ENCODE results near the gene RAVER1. TPM values are rescaled to one million over a fixed set of nuclear protein-coding genes. Genes with fewer than 3 reads are reported as not detected.

The RAVER1 gene
- total and polyA plus RNA-seq, 7 donors, result 8.4 to 37.0 (median 14.8) TPM

DNA sequence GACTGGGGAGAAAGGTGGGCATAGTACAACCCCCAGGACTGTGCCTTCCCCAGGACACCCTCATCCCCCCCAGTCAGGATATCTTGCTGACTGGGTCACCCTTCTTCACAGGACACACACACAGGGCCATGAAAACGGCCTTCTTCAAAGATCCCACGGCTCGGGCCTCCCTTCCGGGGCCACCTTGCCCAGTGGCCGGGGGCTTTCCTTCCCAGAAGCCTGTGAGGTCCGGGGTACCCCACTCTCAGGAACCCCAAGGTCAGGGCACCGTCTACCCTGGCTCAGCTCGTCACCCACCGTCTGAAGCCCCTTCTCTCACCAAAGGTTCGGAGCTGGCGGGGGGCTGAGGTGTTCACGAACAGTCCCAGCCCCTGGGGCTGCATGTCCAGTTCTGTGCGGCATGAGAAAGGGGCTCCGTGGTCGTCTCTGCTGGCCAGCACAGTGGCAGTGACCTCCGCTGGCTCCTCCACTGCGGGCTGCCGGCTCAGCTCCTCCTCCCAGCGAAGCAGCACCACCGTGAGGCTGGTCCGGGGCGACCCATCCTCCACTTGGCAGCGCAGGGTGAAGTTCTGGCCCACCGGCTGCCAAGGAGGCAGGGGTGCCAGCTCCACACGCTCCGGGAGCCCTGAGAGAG, 2.1 kb upstream of the RAVER1 start:
- intact Hi-C loops (cut with DNase I), result loop anchor here (10.0 kb wide), 1 partner anchor 141 kb away; the partner anchor contains the start of gene DNMT1
- Histone ChIP-seq H3K4me3 (peak overlapping the region in 3 of 4 donors; percentile 59 to 76 (median 70)), H3K4me1 (peaks cover 0 to 33% (median 27%) of the 10 kb centered on the region in 4 donors), H3K27ac (peak overlapping the region; percentile 56 to 91 (median 88)), H3K36me3 (peaks cover 0 to 3% (median 1%) of the 10 kb centered on the region in 4 donors), H3K27me3 (no peaks in the 10 kb centered on the region), H3K9me3 (no peaks in the 10 kb centered on the region)
- no peak for DNase-seq
- WGBS, 2 donors, result 68 to 82% methylated on average over 26 of the region's 26 CpGs
- TF ChIP-seq CTCF (IDR thresholded peaks at IDR 0.05) (no peak), POLR2A (IDR thresholded peaks at IDR 0.05) (no peak), POLR2AphosphoS5 (IDR thresholded peaks at IDR 0.05) (no peak), EP300 (IDR thresholded peaks at IDR 0.05) (no peak)

DNA sequence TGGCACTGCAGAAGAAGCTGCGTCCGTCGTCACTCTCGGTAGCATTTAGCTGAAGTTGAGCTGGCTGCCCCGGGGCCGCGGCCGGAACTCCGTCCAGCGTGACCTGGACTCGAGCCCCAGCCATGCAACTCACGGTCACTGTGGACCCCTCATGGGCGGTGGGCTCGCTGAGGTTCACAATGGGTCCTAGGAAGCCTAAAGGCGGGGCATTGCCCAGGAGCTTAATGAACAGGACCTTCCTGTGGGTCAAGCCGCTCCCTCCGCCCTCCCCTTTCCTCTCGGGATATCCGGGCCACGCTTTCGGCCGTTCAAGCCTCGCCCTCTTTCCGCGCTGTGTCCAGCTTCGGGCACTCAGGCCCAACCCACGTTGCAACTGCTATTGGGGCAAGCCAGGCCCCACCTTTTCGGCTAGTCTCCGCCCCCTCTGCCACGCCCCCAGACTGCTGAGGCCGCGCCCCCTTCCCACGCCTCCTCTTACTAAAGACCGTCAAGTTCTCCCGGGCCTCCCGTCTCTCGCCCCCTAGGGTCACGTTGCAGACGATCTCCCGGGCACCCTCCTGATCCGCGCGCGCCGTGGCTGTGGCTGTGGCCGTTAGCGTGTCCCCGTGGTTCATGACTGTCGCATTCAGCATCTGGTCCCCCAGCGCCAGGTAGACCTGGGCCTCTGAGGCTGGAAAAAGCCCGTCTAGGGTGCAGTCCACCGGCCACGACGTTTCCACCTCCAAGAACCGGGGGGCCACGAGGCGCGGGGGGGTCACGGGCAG, 1.4 kb upstream of the RAVER1 start:
- DNase-seq, result peak; percentile 98
- TF ChIP-seq POLR2AphosphoS5 (IDR thresholded peaks at IDR 0.05), result peak; percentile 50 to 88 (median 80)
- peak; percentile 40 to 71 for TF ChIP-seq POLR2A (IDR thresholded peaks at IDR 0.05)
- no peak for TF ChIP-seq CTCF (IDR thresholded peaks at IDR 0.05)
- Histone ChIP-seq H3K27ac (peak overlapping the region; percentile 84 to 95 (median 91)), H3K9me3 (no peaks in the 10 kb centered on the region), H3K4me3 (peak overlapping the region; percentile 59 to 76 (median 68)), H3K4me1 (peaks cover 0 to 33% (median 27%) of the 10 kb centered on the region in 4 donors), H3K36me3 (peaks cover 2 to 10% (median 7%) of the 10 kb centered on the region in 4 donors), H3K27me3 (no peaks in the 10 kb centered on the region)
- intact Hi-C loops (cut with DNase I), result loop anchor here (5.0 to 10.0 kb wide), 2 partner anchors 68 to 140 kb away; partner anchors contain the start of genes CDC37 and DNMT1
- 12 to 53% methylated on average over 59 of the region's 59 CpGs for WGBS, 2 donors

- H3K27ac ChIP-seq, result peak overlapping the region; percentile 84 to 95 (median 91)
- WGBS, 2 donors, result 7 to 41% methylated on average over 44 of the region's 44 CpGs
- no peak for DNase-seq
- peaks cover 0 to 33% (median 27%) of the 10 kb centered on the region in 4 donors for H3K4me1 ChIP-seq
- intact Hi-C loops (cut with DNase I), result loop anchor here (2.0 to 10.0 kb wide), 3 partner anchors 47 to 139 kb away; partner anchors contain the start of genes CDC37, DNMT1 and TYK2
- peak overlapping the region; percentile 59 to 76 (median 68) for H3K4me3 ChIP-seq
- no peaks in the 10 kb centered on the region for H3K27me3 ChIP-seq
- H3K36me3 ChIP-seq, result peaks cover 9 to 18% (median 15%) of the 10 kb centered on the region in 4 donors
- no peaks in the 10 kb centered on the region for H3K9me3 ChIP-seq
- TF ChIP-seq CTCF (IDR thresholded peaks at IDR 0.05) (no peak), POLR2AphosphoS5 (IDR thresholded peaks at IDR 0.05) (no peak), EP300 (IDR thresholded peaks at IDR 0.05) (no peak), POLR2A (IDR thresholded peaks at IDR 0.05) (no peak)
These were observed 644 bp upstream of the RAVER1 start for GRCh38 chr19:10333758-10334587.

DNA sequence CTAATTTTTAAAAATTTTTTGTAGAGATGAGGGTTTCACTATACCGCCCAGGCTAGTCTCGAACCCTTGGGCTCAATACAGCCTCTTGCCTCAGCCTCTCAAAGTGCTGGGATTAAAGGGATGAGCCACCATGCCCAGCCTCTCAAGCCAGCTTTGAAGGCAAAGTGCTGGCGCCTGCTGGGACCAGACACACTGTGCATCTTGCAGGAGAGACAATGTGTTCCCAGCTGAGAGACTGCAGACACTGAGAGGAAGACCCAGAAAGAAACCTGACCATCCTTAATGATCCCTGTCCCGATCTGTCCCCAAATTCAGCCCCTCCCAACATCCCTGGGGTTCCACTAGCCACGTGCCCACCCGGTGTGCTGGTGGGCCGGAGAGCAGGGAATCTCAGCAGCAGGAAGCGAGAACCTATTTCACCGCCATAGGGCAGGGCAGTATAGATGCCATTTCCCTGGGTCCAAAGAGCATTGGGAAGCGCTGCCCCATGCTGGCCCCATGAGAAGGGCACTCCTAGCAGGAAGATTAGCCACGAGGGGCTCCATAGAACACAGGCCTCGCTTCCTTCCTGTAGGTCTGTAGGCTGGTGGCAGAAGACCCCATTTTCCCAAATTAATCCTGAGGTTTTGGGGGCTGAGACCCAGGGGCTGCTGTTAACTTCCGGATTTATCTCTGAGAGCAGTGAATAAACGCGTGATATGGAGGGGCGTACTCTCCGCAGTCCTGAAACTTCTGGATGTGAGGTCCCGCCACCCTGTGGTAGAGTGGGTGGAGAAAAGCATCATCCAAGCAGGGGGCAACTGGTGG, 968 bp downstream of the RAVER1 start:
- intact Hi-C loops (cut with DNase I), result loop anchor here (2.0 to 10.0 kb wide), 3 partner anchors 48 to 138 kb away; partner anchors contain the start of genes CDC37, DNMT1 and TYK2
- 16 to 33% methylated on average over 18 of the region's 18 CpGs for WGBS, 2 donors
- H3K27ac ChIP-seq, result peak overlapping the region; percentile 84 to 95 (median 91)

More for the DNA sequence above, 968 bp downstream of the RAVER1 start:
- Histone ChIP-seq H3K4me1 (peaks cover 0 to 33% (median 27%) of the 10 kb centered on the region in 4 donors), H3K27me3 (no peaks in the 10 kb centered on the region), H3K9me3 (no peaks in the 10 kb centered on the region), H3K36me3 (peaks cover 25 to 34% (median 32%) of the 10 kb centered on the region in 4 donors), H3K4me3 (peak overlapping the region; percentile 59 to 76 (median 68))
- no peak for DNase-seq
- TF ChIP-seq EP300 (IDR thresholded peaks at IDR 0.05), result no peak
- no peak for TF ChIP-seq CTCF (IDR thresholded peaks at IDR 0.05)
- TF ChIP-seq POLR2A (IDR thresholded peaks at IDR 0.05), result no peak

All from sigmoid colon (tissue), 7 donors.